Measurements from ENCODE around the gene PHC3.

DNA sequence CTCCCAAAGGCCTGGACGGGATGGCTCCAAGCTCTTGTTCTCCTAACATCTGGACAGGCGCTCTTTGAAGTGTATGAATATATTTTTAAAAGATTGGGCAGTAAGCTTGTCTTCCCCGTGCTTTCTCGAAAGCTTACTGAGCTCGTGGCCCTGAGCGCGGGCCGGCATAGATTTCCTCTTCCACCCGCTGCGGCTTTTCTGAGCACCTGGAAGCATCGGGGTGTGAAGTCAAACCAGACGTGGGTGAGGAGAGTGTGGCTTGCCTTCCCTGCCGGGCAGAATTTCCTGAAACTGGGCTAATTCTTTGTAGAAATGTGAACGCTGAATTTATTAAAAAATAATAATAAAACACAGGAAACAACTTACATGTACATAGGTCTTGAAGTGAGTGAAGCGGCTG is 117.8 kb downstream of the PHC3 start:
- TF ChIP-seq, protein P1, sequence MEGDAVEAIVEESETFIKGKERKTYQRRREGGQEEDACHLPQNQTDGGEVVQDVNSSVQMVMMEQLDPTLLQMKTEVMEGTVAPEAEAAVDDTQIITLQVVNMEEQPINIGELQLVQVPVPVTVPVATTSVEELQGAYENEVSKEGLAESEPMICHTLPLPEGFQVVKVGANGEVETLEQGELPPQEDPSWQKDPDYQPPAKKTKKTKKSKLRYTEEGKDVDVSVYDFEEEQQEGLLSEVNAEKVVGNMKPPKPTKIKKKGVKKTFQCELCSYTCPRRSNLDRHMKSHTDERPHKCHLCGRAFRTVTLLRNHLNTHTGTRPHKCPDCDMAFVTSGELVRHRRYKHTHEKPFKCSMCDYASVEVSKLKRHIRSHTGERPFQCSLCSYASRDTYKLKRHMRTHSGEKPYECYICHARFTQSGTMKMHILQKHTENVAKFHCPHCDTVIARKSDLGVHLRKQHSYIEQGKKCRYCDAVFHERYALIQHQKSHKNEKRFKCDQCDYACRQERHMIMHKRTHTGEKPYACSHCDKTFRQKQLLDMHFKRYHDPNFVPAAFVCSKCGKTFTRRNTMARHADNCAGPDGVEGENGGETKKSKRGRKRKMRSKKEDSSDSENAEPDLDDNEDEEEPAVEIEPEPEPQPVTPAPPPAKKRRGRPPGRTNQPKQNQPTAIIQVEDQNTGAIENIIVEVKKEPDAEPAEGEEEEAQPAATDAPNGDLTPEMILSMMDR (conservative IDR thresholded peaks at IDR 0.05 in 1 of 2, IDR thresholded peaks at IDR 0.05 in 1 of 2; ENCODE audit: low read depth in 1 of 2, low read length in 2 of 2), result no peak
- TF ChIP-seq EZH2 (IDR thresholded peaks at IDR 0.05; ENCODE audit: low read length, missing control alignments), result no peak
